HCT116 (cell line): ENCODE data around the gene SERPINC1. TPM values are rescaled to one million over a fixed set of nuclear protein-coding genes. Genes with fewer than 3 reads are reported as not detected.

ENCODE experiments used
- ATAC-seq: fragments of 200-7000 bp; cut with Tn5 transposase; 2 replicates; pipeline ENCODE4 v1.9.1; 2020; ENCODE audit warnings: mild to moderate bottlenecking, moderate library complexity
- BruUV-seq: library from RNA; stranded (reverse); fragments of 400-500 nt; replicated peaks from 2 replicates; lab custom pipeline; 2021; lab: Mats Ljungman, UMichigan
- CTCF ChIA-PET: fragments of 300-600 bp; sonication (Branson Sonifier 250); formaldehyde crosslinking; loops from one replicate; lab custom pipeline; 2021; ENCODE audit warnings: antibody characterized with exemption; lab: Charles Lee
- POLR2A ChIA-PET: fragments of 300-600, 350-600 bp; sonication (Branson Sonifier 250); formaldehyde crosslinking; loops from one replicate; lab custom pipeline; 2021; ENCODE audit warnings: antibody characterized with exemption; lab: Charles Lee
- RAD21 ChIA-PET, 2 experiments: fragments of 300-600 bp; sonication (Branson Sonifier 250); formaldehyde crosslinking; loops; one replicate each; lab custom pipeline; 2023; ENCODE audit warnings: low total read pairs in 2 of 2; ENCODE audit not compliant: uncharacterized antibody in 2 of 2, unreplicated experiment in 2 of 2, low non-redundant PET in 1 of 2; lab: Charles Lee
- DNase-seq: peaks from one replicate; pipeline ENCODE4 v3.0.0-alpha.2; 2010; ENCODE audit warnings: low read depth, low spot score
- H2AFZ ChIP-seq: fragments of 200-600 bp; shearing (Covaris generic), sonication (generic); 2 replicates; pipeline ENCODE4 v1.6.1; 2017; ENCODE audit warnings: low read depth, mixed run types, mixed read lengths, antibody characterized with exemption, low read length; ENCODE audit not compliant: poor library complexity, severe bottlenecking
- H3K27ac ChIP-seq: 2 replicates; pipeline ENCODE4 v1.5.1; 2012; ENCODE audit warnings: low read depth, low read length
- H3K27me3 ChIP-seq: fragments of 200-600 bp; sonication (generic); 2 replicates; pipeline ENCODE4 v1.6.1; 2016; ENCODE audit warnings: mixed run types, low read length, mixed read lengths; ENCODE audit not compliant: insufficient read depth
- H3K36me3 ChIP-seq, 2 experiments: fragments of 200-500 bp in 1 of 2; fragments of 200-600 bp in 1 of 2; sonication (Bioruptor generic) in 1 of 2; sonication (generic) in 1 of 2; 2 replicates each; pipeline versions ENCODE4 v1.5.1 to v1.6.1; 2014 to 2016; ENCODE audit warnings: low read length in 2 of 2, inconsistent platforms in 1 of 2, mixed read lengths in 1 of 2, mixed run types in 1 of 2; ENCODE audit not compliant: insufficient read depth in 2 of 2, control insufficient read depth in 1 of 2
- H3K4me1 ChIP-seq, 2 experiments: fragments of 200-600 bp in 1 of 2; sonication (generic) in 1 of 2; 2 replicates each; pipeline versions ENCODE4 v1.5.1 to v1.6.1; 2012 to 2017; ENCODE audit warnings: low read length in 2 of 2, inconsistent platforms in 1 of 2, mild to moderate bottlenecking in 1 of 2, mixed read lengths in 1 of 2, mixed run types in 1 of 2, moderate library complexity in 1 of 2; ENCODE audit not compliant: insufficient read depth in 2 of 2, control insufficient read depth in 1 of 2
- H3K4me2 ChIP-seq: fragments of 200-600 bp; sonication (generic); 2 replicates; pipeline ENCODE4 v1.6.1; 2017; ENCODE audit warnings: mixed run types, low read length, mixed read lengths
- H3K4me3 ChIP-seq, 2 experiments: fragments of 200-600 bp in 1 of 2; sonication (generic) in 1 of 2; replicated peaks in 1 of 2; 2 replicates each; pipeline ENCODE4 v1.5.1; 2011 to 2016; ENCODE audit warnings: low read length in 2 of 2, control low read depth in 1 of 2, low read depth in 1 of 2, mild to moderate bottlenecking in 1 of 2, mixed read lengths in 1 of 2, mixed run types in 1 of 2
- H3K79me2 ChIP-seq: fragments of 200-600 bp; sonication (generic); 2 replicates; pipeline ENCODE4 v1.6.1; 2017; ENCODE audit warnings: mild to moderate bottlenecking, mixed run types, low read length, moderate library complexity, mixed read lengths; ENCODE audit not compliant: insufficient read depth
- H3K9ac ChIP-seq: fragments of 200-600 bp; sonication (generic); 2 replicates; pipeline ENCODE4 v1.6.1; 2016; ENCODE audit warnings: low read length, mixed read lengths
- H3K9me2 ChIP-seq: fragments of 200-600 bp; sonication (generic), shearing (Covaris generic); 2 replicates; pipeline ENCODE4 v1.6.1; 2017; ENCODE audit warnings: mixed run types, mild to moderate bottlenecking, moderate library complexity; ENCODE audit not compliant: insufficient read depth
- H3K9me3 ChIP-seq, 2 experiments: fragments of 200-500 bp in 1 of 2; fragments of 200-600 bp in 1 of 2; sonication (Bioruptor generic) in 1 of 2; sonication (generic) in 1 of 2; 2 replicates each; pipeline ENCODE4 v1.6.1; 2014 to 2017; ENCODE audit warnings: low read length in 2 of 2, mixed read lengths in 2 of 2, inconsistent platforms in 1 of 2, low read depth in 1 of 2, mild to moderate bottlenecking in 1 of 2, mixed run types in 1 of 2, moderate library complexity in 1 of 2; ENCODE audit not compliant: control insufficient read depth in 1 of 2, insufficient read depth in 1 of 2
- H4K20me1 ChIP-seq: fragments of 200-600 bp; sonication (generic), shearing (Covaris generic); 2 replicates; pipeline ENCODE4 v1.6.1; 2017; ENCODE audit warnings: mixed run types, mild to moderate bottlenecking, moderate library complexity; ENCODE audit not compliant: insufficient read depth
- EZH2phosphoT487 ChIP-seq: fragments of 200-600 bp; IDR thresholded peaks from 2 replicates; pipeline ENCODE4 v1.6.1; 2018; ENCODE audit warnings: antibody characterized with exemption, borderline replicate concordance
- FOSL1 ChIP-seq: IDR thresholded peaks from 2 replicates; pipeline ENCODE4 v1.6.1; 2012; ENCODE audit warnings: low read depth
- POLR2AphosphoS5 ChIP-seq: IDR thresholded peaks from 2 replicates; pipeline ENCODE4 v1.6.1; 2011; ENCODE audit warnings: mild to moderate bottlenecking, low read depth, low read length, moderate library complexity
- SP1 ChIP-seq: IDR thresholded peaks from 2 replicates; pipeline ENCODE4 v1.6.1; 2012; ENCODE audit warnings: low read depth
- intact Hi-C: fragments of 100-400 bp; cut with micrococcal nuclease; formaldehyde crosslinking; loops from 2 replicates; pipeline ENCODE4 v1.10.0; 2022
- total RNA-seq: library from RNA; stranded (reverse); gene quantifications from one replicate; pipeline ENCODE4 v1.2.1, GENCODE V29; 2021; ENCODE audit not compliant: unreplicated experiment

The SERPINC1 gene
- total RNA-seq, 1 experiment from 2014 or later: 0.61 TPM

DNA sequence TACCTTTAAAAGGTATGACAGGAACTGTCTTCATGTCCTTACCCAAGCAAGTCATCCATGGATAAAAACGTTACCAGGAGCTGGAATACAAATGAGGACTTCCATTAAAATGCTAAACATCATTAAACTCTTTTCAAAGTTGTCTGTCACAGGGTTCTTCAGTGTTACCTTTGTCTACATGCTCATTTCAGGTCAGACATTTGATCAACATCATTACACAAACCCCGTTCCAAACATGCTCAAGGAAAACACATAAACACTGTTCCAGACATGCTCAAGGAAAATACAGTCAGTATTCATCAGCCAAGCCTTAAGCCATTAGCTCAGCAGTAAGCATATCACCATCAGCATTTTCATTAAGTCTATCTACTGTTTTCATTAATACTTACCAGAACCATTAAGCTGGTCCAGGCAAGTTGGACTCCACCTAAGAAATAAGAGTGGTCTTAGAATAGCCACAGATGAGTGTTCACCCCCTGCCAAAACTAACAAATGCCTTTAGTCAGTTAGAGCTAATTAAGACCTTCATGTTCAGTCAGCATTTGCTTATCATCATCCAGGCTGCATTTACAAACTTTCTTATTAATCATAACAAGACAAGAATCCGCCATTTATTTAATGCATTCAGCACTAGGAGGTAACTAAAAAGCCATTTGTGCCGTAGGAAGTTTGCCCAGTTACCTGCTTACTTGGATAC lies 51.5 kb downstream of the SERPINC1 start:
- ChIA-PET POLR2A (interaction anchor here (1.3 to 2.2 kb wide), 3 partner anchors 14 to 107 kb away, joined by 3 to 5 read pairs (median 3); partner anchors contain the start of gene CENPL), CTCF (no interaction called here), RAD21 (no interaction called here)
- Histone ChIP-seq H3K27me3 (no peaks in the 10 kb centered on the region), H3K79me2 (peaks cover 38% of the 10 kb centered on the region), H3K9ac (peak overlapping the region; percentile 94), H4K20me1 (peaks cover 39% of the 10 kb centered on the region; the same call in 1 of the 2 replicates), H3K27ac (peak overlapping the region; percentile 91), H2AFZ (no peak overlapping the region), H3K36me3 (peaks cover 33 to 43% of the 10 kb centered on the region in 2 experiments), H3K4me2 (peak overlapping the region; percentile 85), H3K4me1 (peaks cover 11 to 43% of the 10 kb centered on the region in 2 experiments; a peak in 3 of 4 replicates), H3K4me3 (peak overlapping the region; percentile 69 to 94), H3K9me3 (no peaks in the 10 kb centered on the region), H3K9me2 (no peaks in the 10 kb centered on the region)
- intact Hi-C loops: loop anchor here (10.0 kb wide), 1 partner anchor 349 kb away; no protein-coding TSS in a partner anchor
- BruUV-seq: no TSS peak
- ATAC-seq: no peak
- DNase-seq: no peak
- TF ChIP-seq EZH2phosphoT487: no peak
- TF ChIP-seq FOSL1: no peak
- TF ChIP-seq POLR2AphosphoS5: peak; percentile 57
- TF ChIP-seq SP1: 0 out of 2 replicates have a peak, but pooled peaks have one; percentile 15

GRCh38 chr1:173864179-173864867 lies 52.8 kb downstream of the SERPINC1 start:
- Histone ChIP-seq H3K4me1 (peaks cover 7 to 40% of the 10 kb centered on the region in 2 experiments; a peak in 3 of 4 replicates), H3K79me2 (peaks cover 38% of the 10 kb centered on the region), H3K27me3 (no peaks in the 10 kb centered on the region), H2AFZ (no peak overlapping the region), H3K4me3 (no peak overlapping the region), H3K36me3 (peaks cover 33 to 43% of the 10 kb centered on the region in 2 experiments), H3K27ac (peak overlapping the region; percentile 91), H4K20me1 (peaks cover 39% of the 10 kb centered on the region; the same call in 1 of the 2 replicates), H3K4me2 (0 out of 2 replicates have a peak overlapping the region, but pooled peaks have one; percentile 0), H3K9ac (no peak overlapping the region), H3K9me2 (no peaks in the 10 kb centered on the region), H3K9me3 (no peaks in the 10 kb centered on the region)
- peak; percentile 20; the same call in 1 of the 2 replicates for TF ChIP-seq POLR2AphosphoS5
- TF ChIP-seq FOSL1: no peak
- DNase-seq (no peak), ATAC-seq (no peak)
- BruUV-seq: no TSS peak
- intact Hi-C loops: loop anchor here (10.0 kb wide), 1 partner anchor 350 kb away; no protein-coding TSS in a partner anchor
- ChIA-PET CTCF (no interaction called here), POLR2A (interaction anchor here (0.7 to 1.8 kb wide), 2 partner anchors 10 to 13 kb away, joined by 3 to 4 read pairs; no protein-coding TSS in a partner anchor), RAD21 (no interaction called here)
